K562 (cell line): Measurements from ENCODE around the gene GGA3. TPM values are rescaled to one million over a fixed set of nuclear protein-coding genes. Genes with fewer than 3 reads are reported as not detected.

Source experiments
- ATAC-seq: fragments of 200-7000 bp; cut with Tn5 transposase; 3 replicates; pipeline ENCODE4 v1.9.1; 2020; ENCODE audit warnings: moderate library complexity
- BruUV-seq: library from RNA; stranded (reverse); fragments of 400-500 nt; replicated peaks from 2 replicates; lab custom pipeline; 2021; lab: Mats Ljungman, UMichigan
- CTCF ChIA-PET: fragments of 300-600 bp; formaldehyde crosslinking; extraction: SDS; loops from one replicate; lab custom pipeline; 2021; ENCODE audit warnings: low intra/inter-chr PET ratio; lab: Yijun Ruan, JAX
- POLR2A ChIA-PET: fragments of 300-600, 350-650 bp; sonication (Branson Sonifier 250); formaldehyde crosslinking; extraction: SDS; loops from one replicate; lab custom pipeline; 2021; ENCODE audit warnings: antibody characterized with exemption, inconsistent platforms; lab: Yijun Ruan, JAX
- DNase-seq, 4 experiments: peaks; one replicate each; pipeline versions ENCODE4 v3.0.0 to v3.0.0-alpha.2; 2011 to 2018; ENCODE audit warnings: low spot score in 3 of 4, mixed read lengths in 3 of 4; ENCODE audit errors: extremely low read depth in 1 of 4
- FAIRE-seq: peaks from 2 replicates; lab custom pipeline; 2011; peaks lifted over from hg19 to GRCh38; lab: Jason Lieb, UNC
- H2AFZ ChIP-seq: 2 replicates; pipeline ENCODE4 v1.6.0; 2011; ENCODE audit warnings: low read depth, low read length, control low read depth, inconsistent platforms
- H3K27ac ChIP-seq: fragments of 200-600 bp; 3 replicates; pipeline ENCODE4 v1.8.0; 2011; ENCODE audit warnings: low read depth, mild to moderate bottlenecking, control low read depth, inconsistent platforms, low read length, moderate library complexity, mixed read lengths; ENCODE audit errors: extremely low read depth
- H3K27me3 ChIP-seq, 2 experiments: fragments of 300-600 bp in 1 of 2; 2 replicates in 1 of 2; 3 replicates in 1 of 2; pipeline versions ENCODE4 v1.6.0 to v1.8.0; 2011; ENCODE audit warnings: inconsistent platforms in 2 of 2, low read length in 2 of 2, mild to moderate bottlenecking in 1 of 2, mixed read lengths in 1 of 2, moderate library complexity in 1 of 2; ENCODE audit not compliant: control insufficient read depth in 2 of 2, insufficient read depth in 2 of 2
- H3K36me3 ChIP-seq: fragments of 300-600 bp; 3 replicates; pipeline ENCODE4 v1.8.0; 2011; ENCODE audit warnings: mild to moderate bottlenecking, low read length, inconsistent platforms; ENCODE audit not compliant: control insufficient read depth, insufficient read depth
- H3K4me1 ChIP-seq, 2 experiments: fragments of 200-600 bp in 1 of 2; replicated peaks in 1 of 2; 2 replicates in 1 of 2; 3 replicates in 1 of 2; pipeline versions ENCODE4 v1.5.1 to v1.8.0; 2011; ENCODE audit warnings: inconsistent platforms in 2 of 2, low read length in 2 of 2, mild to moderate bottlenecking in 1 of 2, mixed read lengths in 1 of 2, moderate library complexity in 1 of 2; ENCODE audit not compliant: control insufficient read depth in 2 of 2, insufficient read depth in 2 of 2
- H3K4me2 ChIP-seq: 2 replicates; pipeline ENCODE4 v1.6.1; 2011; ENCODE audit warnings: low read length, control low read depth, inconsistent platforms, mixed read lengths; ENCODE audit not compliant: insufficient read depth
- H3K4me3 ChIP-seq: fragments of 200-600 bp; sonication (generic), shearing (Covaris generic); 2 replicates; pipeline ENCODE4 v1.5.1; 2016; ENCODE audit warnings: control low read depth, inconsistent platforms
- H3K79me2 ChIP-seq: fragments of 200-600 bp; 3 replicates; pipeline ENCODE4 v1.8.0; 2011; ENCODE audit warnings: low read length, inconsistent platforms; ENCODE audit not compliant: control insufficient read depth, insufficient read depth
- H3K9ac ChIP-seq, 2 experiments: 2 replicates each; pipeline versions ENCODE4 v1.6.0 to v1.6.1; 2011; ENCODE audit warnings: low read depth in 2 of 2, low read length in 2 of 2, control low read depth in 1 of 2, inconsistent platforms in 1 of 2, mild to moderate bottlenecking in 1 of 2, mixed read lengths in 1 of 2; ENCODE audit not compliant: insufficient read depth in 1 of 2
- H3K9me1 ChIP-seq: one replicate; pipeline ENCODE4 v1.6.0; 2011; ENCODE audit warnings: inconsistent platforms, mild to moderate bottlenecking, low read length, moderate library complexity; ENCODE audit not compliant: control insufficient read depth, insufficient read depth
- H3K9me3 ChIP-seq: replicated peaks from 2 replicates; pipeline ENCODE4 v1.5.1; 2011; ENCODE audit warnings: low read depth, low read length, inconsistent platforms; ENCODE audit not compliant: control insufficient read depth, insufficient read depth
- H4K20me1 ChIP-seq: replicated peaks from 2 replicates; pipeline ENCODE4 v1.6.1; 2011; ENCODE audit warnings: low read length, inconsistent platforms, mixed read lengths; ENCODE audit not compliant: control insufficient read depth, insufficient read depth
- C11orf30 ChIP-seq: fragments of 450-650 bp; IDR thresholded peaks from 2 replicates; pipeline ENCODE4 v1.6.1; 2016; ENCODE audit warnings: low read depth, mild to moderate bottlenecking
- CHAMP1 ChIP-seq: fragments of 450-650 bp; IDR thresholded peaks from 2 replicates; pipeline ENCODE4 v1.6.1; 2016; ENCODE audit warnings: mild to moderate bottlenecking
- CREM ChIP-seq: IDR thresholded peaks from 2 replicates; pipeline ENCODE4 v1.6.1; 2014; ENCODE audit warnings: antibody characterized with exemption, low read depth
- ESRRB ChIP-seq: fragments of 250-450 bp; sonication (Bioruptor Pico); IDR thresholded peaks from 2 replicates; pipeline ENCODE4 v1.5.0; 2020; ENCODE audit warnings: mild to moderate bottlenecking, moderate library complexity, borderline replicate concordance
- GABPA ChIP-seq: fragments of 200-800 bp; sonication (Bioruptor generic); conservative IDR thresholded peaks from 2 replicates; pipeline ENCODE4 v1.6.1; 2016; ENCODE audit warnings: low read depth, missing genetic modification characterization, missing compliant biosample characterization
- HMG20A ChIP-seq: fragments of 450-650 bp; formaldehyde crosslinking; conservative IDR thresholded peaks from 2 replicates; pipeline ENCODE4 v1.4.0; 2020; ENCODE audit warnings: mild to moderate bottlenecking, mixed read lengths
- HOMEZ ChIP-seq: fragments of 250-450 bp; sonication (Bioruptor Pico); IDR thresholded peaks from 2 replicates; pipeline ENCODE4 v1.4.0; 2020; ENCODE audit warnings: mild to moderate bottlenecking, moderate library complexity
- IRF2 ChIP-seq: sonication (generic); formaldehyde crosslinking; IDR thresholded peaks from 2 replicates; pipeline ENCODE4 v1.8.1; 2022; ENCODE audit warnings: mild to moderate bottlenecking, missing genetic modification reagents
- KHSRP ChIP-seq: fragments of 450-650 bp; IDR thresholded peaks from 2 replicates; pipeline ENCODE4 v1.6.1; 2017
- NCOA2 ChIP-seq, 2 experiments: fragments of 450-650 bp; IDR thresholded peaks; 2 replicates each; pipeline ENCODE4 v1.6.1; 2018; ENCODE audit warnings: mild to moderate bottlenecking in 2 of 2, moderate library complexity in 1 of 2; ENCODE audit not compliant: partially characterized antibody in 2 of 2
- TAF9B ChIP-seq: fragments of 450-650 bp; IDR thresholded peaks from 2 replicates; pipeline ENCODE4 v1.6.1; 2018; ENCODE audit warnings: mild to moderate bottlenecking; ENCODE audit not compliant: partially characterized antibody
- TEAD2 ChIP-seq: fragments of 450-650 bp; IDR thresholded peaks from 2 replicates; pipeline ENCODE4 v1.6.1; 2016; ENCODE audit warnings: missing genetic modification characterization, control low read depth, missing compliant biosample characterization
- ZC3H4 ChIP-seq: sonication (generic); formaldehyde crosslinking; IDR thresholded peaks from 2 replicates; pipeline ENCODE4 v1.9.0; 2021; ENCODE audit warnings: missing genetic modification reagents, borderline replicate concordance
- ZNF217 ChIP-seq: sonication (generic); formaldehyde crosslinking; IDR thresholded peaks from 2 replicates; pipeline ENCODE4 v1.8.0; 2022; ENCODE audit warnings: mild to moderate bottlenecking, missing genetic modification reagents
- ZNF224 ChIP-seq: sonication (generic); formaldehyde crosslinking; IDR thresholded peaks from 2 replicates; pipeline ENCODE4 v1.8.0; 2022; ENCODE audit warnings: mild to moderate bottlenecking, missing genetic modification reagents
- ZNF282 ChIP-seq: sonication (generic); formaldehyde crosslinking; IDR thresholded peaks from 2 replicates; pipeline ENCODE4 v1.8.1; 2023; ENCODE audit warnings: missing genetic modification reagents
- ZNF668 ChIP-seq: fragments of 250-450 bp; sonication (Bioruptor Pico); IDR thresholded peaks from 2 replicates; pipeline ENCODE4 v1.8.0; 2022; ENCODE audit warnings: mild to moderate bottlenecking, inconsistent platforms
- ZNF707 ChIP-seq: fragments of 250-450 bp; sonication (Bioruptor Pico); conservative IDR thresholded peaks from 2 replicates; pipeline ENCODE4 v1.8.0; 2022; ENCODE audit warnings: inconsistent platforms, mild to moderate bottlenecking, moderate library complexity
- ZNF77 ChIP-seq: fragments of 250-450 bp; sonication (Bioruptor Pico); IDR thresholded peaks from 2 replicates; pipeline ENCODE4 v1.5.0; 2020
- WGBS: fragments of 100-300 bp; shearing (Covaris generic); methylation state at CpG from one replicate; pipeline ENCODE4 v1.1.6; 2016; ENCODE audit warnings: low coverage, mixed read lengths; ENCODE audit not compliant: insufficient coverage; ENCODE audit errors: missing lambda C conversion rate; 5-methylcytosine and 5-hydroxymethylcytosine counted together
- in situ Hi-C: fragments of 300-500 bp; cut with MboI; formaldehyde crosslinking; loops from 4 replicates; pipeline ENCODE4 v1.15.0; 2018; ENCODE audit warnings: inconsistent platforms, mixed read lengths
- intact Hi-C: fragments of 100-400 bp; cut with micrococcal nuclease; formaldehyde crosslinking; loops from 2 replicates; pipeline ENCODE4 v1.14.2; 2022
- polyA plus RNA-seq, 8 experiments: library from polyadenylated mRNA; depleted of rRNA in 4 of 8; stranded (reverse) in 5 of 8; unstranded in 3 of 8; fragments of >200 nt; fragmentation: Nextera tagmentation in 2 of 8; fragmentation: Illumina TruSeq in 1 of 8; extraction: Ambion mirVana in 2 of 8; extraction: Trizol in 1 of 8; gene quantifications; 2 replicates each; pipeline versions ENCODE4 v1.2.1 to v1.2.3, GENCODE V29; 2011 to 2014; ENCODE audit warnings: inconsistent platforms in 1 of 8, missing spikeins in 1 of 8
- total RNA-seq, 7 experiments: library from RNA; depleted of rRNA in 6 of 7; stranded (reverse); fragments of >200 nt in 6 of 7; fragmentation: Illumina TruSeq in 2 of 7; extraction: Trizol in 2 of 7; gene quantifications; 2 replicates each; pipeline versions ENCODE4 v1.2.1 to v1.2.3, GENCODE V29; 2011 to 2021; ENCODE audit warnings: low replicate concordance in 1 of 7

Gene GGA3
- total and polyA plus RNA-seq, 9 of the 15 experiments (the other 6 are each of a cell fraction or from before 2014, with no cell fraction given) = 5.7 to 64.9 (median 25.4) TPM

GRCh38 chr17:75241996-75242460 is 19.4 kb downstream of the GGA3 start:
- 80% methylated on average over 15 of the region's 15 CpGs for WGBS
- FAIRE-seq = no peak
- Histone ChIP-seq H3K9ac (no peak overlapping the region), H3K4me1 (peaks cover 19 to 46% of the 10 kb centered on the region in 2 experiments), H4K20me1 (peaks cover 27% of the 10 kb centered on the region), H3K9me3 (no peaks in the 10 kb centered on the region), H3K27me3 (no peaks in the 10 kb centered on the region), H2AFZ (no peak overlapping the region), H3K36me3 (peaks cover 96% of the 10 kb centered on the region), H3K79me2 (peaks cover 4% of the 10 kb centered on the region; the same call in 1 of the 3 replicates), H3K4me3 (no peak overlapping the region), H3K4me2 (no peak overlapping the region), H3K9me1 (no peaks in the 10 kb centered on the region), H3K27ac (no peak overlapping the region)
- no peak for DNase-seq
- in situ Hi-C loops = no loop called here
- CTCF ChIA-PET = interaction anchor here (3.1 kb wide), 1 partner anchor 171 kb away, joined by 20 read pairs; no protein-coding TSS in a partner anchor
- intact Hi-C loops = loop anchor here (2.0 kb wide), 1 partner anchor 19 kb away; the partner anchor contains the start of genes GGA3 and MRPS7
- POLR2A ChIA-PET = interaction anchor here (0.6 to 4.0 kb wide), 6 partner anchors 9 to 400 kb away, joined by 3 to 21 read pairs (median 3); partner anchors contain the start of genes GGA3, MRPS7 and SLC25A19
- no TSS peak for BruUV-seq
- TF ChIP-seq ZNF707 (CRISPR knock-in tag) = no peak
- no peak for TF ChIP-seq ZNF77
- no peak for TF ChIP-seq CHAMP1
- no peak for TF ChIP-seq GABPA
- no peak for TF ChIP-seq C11orf30
- TF ChIP-seq TAF9B = no peak
- TF ChIP-seq KHSRP = no peak
- no peak for TF ChIP-seq CREM
- TF ChIP-seq ESRRB (CRISPR knock-in tag) = no peak
- no peak for TF ChIP-seq HOMEZ (CRISPR knock-in tag)
- TF ChIP-seq NCOA2 (IDR thresholded peaks at IDR 0.05; ENCODE audit: partially characterized antibody in 2 of 2) = no peak
- TF ChIP-seq ZNF224 (CRISPR knock-in tag) = no peak
- TF ChIP-seq HMG20A (CRISPR knock-in tag) = no peak
- no peak for TF ChIP-seq IRF2 (CRISPR knock-in tag)
- no peak for TF ChIP-seq ZNF668 (CRISPR knock-in tag)
- no peak for TF ChIP-seq ZNF217 (CRISPR knock-in tag)
- TF ChIP-seq TEAD2 (tag) = no peak
- TF ChIP-seq ZNF282 (CRISPR knock-in tag) = no peak
- no peak for TF ChIP-seq ZC3H4 (CRISPR knock-in tag)
- TF ChIP-seq, all 486 proteins: peak for 0
- ATAC-seq = no peak
